ENCODE data around the gene TBC1D8.

GRCh38 chr2:100976645-100977391 is 174.4 kb downstream of the TBC1D8 start:
- TF ChIP-seq POLR2AphosphoS5 (IDR thresholded peaks at IDR 0.05) (no peak), POLR2A (IDR thresholded peaks at IDR 0.05) (no peak)

All from prostate gland (tissue), 1 donor.